ENCODE measurements around the gene MAN2C1. TPM values are rescaled to one million over a fixed set of nuclear protein-coding genes. Genes with fewer than 3 reads are reported as not detected.

The MAN2C1 gene
- polyA plus RNA-seq (2012; ENCODE audit: insufficient read depth, insufficient read length, low read depth): 161 TPM

DNA sequence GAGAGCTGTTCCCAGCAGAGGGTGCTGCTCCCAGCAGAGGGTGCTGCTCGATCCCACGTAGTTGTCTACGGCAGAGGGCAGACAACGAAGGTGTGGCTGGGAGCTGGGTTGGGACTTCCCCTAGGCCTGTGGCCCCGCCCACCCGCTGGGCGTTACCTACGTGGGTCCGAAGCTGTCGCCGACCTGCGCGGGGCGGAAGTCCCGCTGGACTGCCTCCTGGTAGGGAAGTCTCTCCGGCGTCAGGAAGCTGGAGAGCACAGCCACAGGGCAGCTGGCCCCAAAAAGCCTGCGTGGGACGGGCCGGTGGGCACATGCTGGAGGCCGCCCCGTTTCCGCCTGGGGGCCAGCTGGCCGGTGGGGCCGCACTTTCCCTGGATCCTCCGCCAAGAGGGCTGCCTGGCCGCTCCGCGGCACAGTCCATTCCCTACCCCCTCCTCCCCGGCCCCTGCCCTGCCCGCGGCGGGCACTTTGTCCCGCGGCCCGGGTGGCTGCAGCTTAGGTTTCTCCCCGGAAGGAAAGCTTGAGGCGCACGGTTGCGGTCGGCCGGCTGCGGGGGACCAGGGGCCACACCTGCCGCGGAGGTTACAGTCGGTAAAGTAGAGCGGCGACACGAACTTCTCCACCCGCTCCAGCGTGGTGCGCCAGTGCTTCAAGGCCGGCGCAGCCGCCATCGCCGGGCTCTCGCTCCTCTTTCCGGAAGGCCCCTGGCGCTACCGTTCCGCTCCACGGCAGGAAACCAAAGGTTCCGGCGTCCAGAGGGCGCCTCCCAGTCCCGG, at the start of gene MAN2C1:
Gene MAN2C1 (minus strand): TSS at position 695 of the 776 bp plus-strand sequence. CDS start 24 bp downstream, at position 671.
- peak; percentile 99 for DNase-seq
- Histone ChIP-seq H3K9me3 (no peaks in the 10 kb centered on the region), H3K36me3 (peaks cover 23% of the 10 kb centered on the region), H3K4me3 (ENCODE audit: low read depth, low read length) (peak within 1 kb of the TSS; percentile 80), H3K27me3 (no peaks in the 10 kb centered on the region), H3K4me1 (no peaks in the 10 kb centered on the region)
- TF ChIP-seq CTCF (IDR thresholded peaks at IDR 0.05; ENCODE audit: low read depth, low read length): peak; percentile 94

DNA sequence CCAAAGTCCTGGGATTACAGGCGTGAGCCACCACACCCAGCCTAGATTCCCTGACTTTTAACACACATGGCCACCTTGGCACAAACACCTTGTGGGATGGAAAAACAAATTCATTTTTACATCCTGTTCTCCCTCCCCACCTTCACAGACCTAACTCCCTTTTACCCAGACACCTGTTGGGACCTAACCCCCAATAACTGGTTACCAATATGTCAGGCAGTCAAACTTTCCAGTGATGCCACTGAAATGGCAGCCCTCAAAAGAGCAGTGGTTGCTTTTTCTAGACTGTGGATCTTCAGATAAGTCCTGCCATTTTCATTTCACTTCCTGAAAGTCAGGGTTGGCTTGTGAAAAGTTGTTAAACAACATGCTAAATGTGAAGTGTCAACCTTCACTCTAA, 48.2 kb upstream of the MAN2C1 start:
- no peaks in the 10 kb centered on the region for H3K9me3 ChIP-seq
- DNase-seq: no peak
- H3K27me3 ChIP-seq: no peaks in the 10 kb centered on the region
- no peak overlapping the region for H3K4me3 ChIP-seq (ENCODE audit: low read depth, low read length)
- H3K36me3 ChIP-seq: peaks cover 23% of the 10 kb centered on the region
- no peaks in the 10 kb centered on the region for H3K4me1 ChIP-seq
- no peak for TF ChIP-seq CTCF (IDR thresholded peaks at IDR 0.05; ENCODE audit: low read depth, low read length)

GRCh38 chr15:75410196-75410595, 41.8 kb upstream of the MAN2C1 start:
- H3K36me3 ChIP-seq: peaks cover 69% of the 10 kb centered on the region
- no peaks in the 10 kb centered on the region for H3K4me1 ChIP-seq
- no peak overlapping the region for H3K4me3 ChIP-seq (ENCODE audit: low read depth, low read length)
- no peak for TF ChIP-seq CTCF (IDR thresholded peaks at IDR 0.05; ENCODE audit: low read depth, low read length)
- H3K9me3 ChIP-seq: no peaks in the 10 kb centered on the region
- DNase-seq: no peak
- H3K27me3 ChIP-seq: no peaks in the 10 kb centered on the region

- no peaks in the 10 kb centered on the region for H3K4me1 ChIP-seq
- H3K9me3 ChIP-seq: no peaks in the 10 kb centered on the region
- no peak overlapping the region for H3K4me3 ChIP-seq (ENCODE audit: low read depth, low read length)
- H3K27me3 ChIP-seq: no peaks in the 10 kb centered on the region
- TF ChIP-seq CTCF (IDR thresholded peaks at IDR 0.05; ENCODE audit: low read depth, low read length): no peak
- DNase-seq: no peak
- H3K36me3 ChIP-seq: peaks cover 71% of the 10 kb centered on the region
These were observed 38.7 kb upstream of the MAN2C1 start for GRCh38 chr15:75407083-75407482.

DNA sequence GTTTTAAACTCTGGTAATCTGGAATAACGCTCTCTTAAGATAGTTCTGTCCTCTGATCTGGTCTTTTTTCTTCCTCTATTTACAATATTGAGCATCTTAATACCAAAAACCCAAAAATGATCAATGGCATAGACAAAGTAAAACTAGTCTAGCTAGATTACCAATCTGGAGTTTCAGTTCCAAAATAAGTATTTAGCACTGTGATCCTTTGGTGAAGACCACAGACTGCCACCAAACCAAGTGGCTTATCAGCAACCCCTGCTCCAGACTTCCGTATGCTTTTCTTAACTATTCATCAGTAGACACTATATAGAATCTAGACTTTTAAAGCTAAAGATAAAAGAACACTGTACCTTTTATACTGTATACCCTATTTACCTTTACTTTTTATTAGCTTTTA, 35.5 kb upstream of the MAN2C1 start:
- Histone ChIP-seq H3K9me3 (no peaks in the 10 kb centered on the region), H3K36me3 (peaks cover 57% of the 10 kb centered on the region), H3K4me1 (no peaks in the 10 kb centered on the region), H3K27me3 (no peaks in the 10 kb centered on the region), H3K4me3 (ENCODE audit: low read depth, low read length) (no peak overlapping the region)
- TF ChIP-seq CTCF (IDR thresholded peaks at IDR 0.05; ENCODE audit: low read depth, low read length): no peak
- no peak for DNase-seq

DNA sequence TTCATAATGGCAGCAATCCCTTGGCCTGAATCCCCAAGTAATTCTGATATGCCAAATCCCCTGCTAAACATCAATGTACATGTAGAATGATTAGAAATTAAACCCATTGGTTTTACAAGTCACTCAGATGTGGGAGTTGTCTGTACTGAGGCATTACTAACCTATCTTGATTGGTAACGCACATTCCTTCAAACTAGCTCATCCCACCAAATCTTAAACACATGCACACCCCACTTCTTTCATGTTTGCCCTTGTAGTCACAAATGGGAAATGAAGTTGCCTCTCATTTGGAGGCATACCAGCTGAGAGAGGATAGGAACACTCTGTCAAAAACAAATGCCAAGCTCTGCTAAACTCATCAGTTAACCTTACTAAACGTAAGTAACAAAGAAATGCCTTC, 29.1 kb upstream of the MAN2C1 start:
- Histone ChIP-seq H3K4me1 (no peaks in the 10 kb centered on the region), H3K27me3 (no peaks in the 10 kb centered on the region), H3K4me3 (ENCODE audit: low read depth, low read length) (no peak overlapping the region), H3K36me3 (peaks cover 71% of the 10 kb centered on the region), H3K9me3 (no peaks in the 10 kb centered on the region)
- DNase-seq: no peak
- TF ChIP-seq CTCF (IDR thresholded peaks at IDR 0.05; ENCODE audit: low read depth, low read length): no peak

Measured in BE2C (cell line).